Cardiac fibroblast (primary cell): ENCODE measurements around the gene TCOF1.

Experiments
- DNase-seq, 2 donors: peaks; one replicate each; pipeline versions ENCODE4 v3.0.0 to v3.0.0-alpha.2; 2010; ENCODE audit warnings: low read depth in 2 of 2
- H3K4me3 ChIP-seq, 2 donors: replicated peaks in 1 of 2; 1 replicate in 1 of 2; 2 replicates in 1 of 2; pipeline ENCODE4 v1.5.1; 2011; ENCODE audit warnings: low read depth in 2 of 2, low read length in 2 of 2, mild to moderate bottlenecking in 2 of 2, moderate library complexity in 1 of 2
- CTCF ChIP-seq: IDR thresholded peaks from one replicate; pipeline ENCODE4 v1.5.1; 2011; ENCODE audit warnings: low read depth, mild to moderate bottlenecking, low read length, inconsistent platforms

TCOF1 gene

GRCh38 chr5:150312518-150312917, 45.0 kb upstream of the TCOF1 start:
- no peak for DNase-seq
- H3K4me3 ChIP-seq, result no peak overlapping the region
- TF ChIP-seq CTCF, result no peak

GRCh38 chr5:150313501-150313900, 44.0 kb upstream of the TCOF1 start:
- H3K4me3 ChIP-seq, result no peak overlapping the region
- no peak for TF ChIP-seq CTCF

GRCh38 chr5:150313921-150314716, 43.4 kb upstream of the TCOF1 start:
- no peak for DNase-seq
- TF ChIP-seq CTCF, result no peak
- H3K4me3 ChIP-seq, result no peak overlapping the region

More at GRCh38 chr5:150313501-150313900, 44.0 kb upstream of the TCOF1 start:
- no peak for DNase-seq

GRCh38 chr5:150315245-150315644, 42.3 kb upstream of the TCOF1 start:
- no peak for DNase-seq
- H3K4me3 ChIP-seq, result no peak overlapping the region
- no peak for TF ChIP-seq CTCF

GRCh38 chr5:150316320-150316719, 41.2 kb upstream of the TCOF1 start:
- peak in 1 of 2 donors; percentile 39 for DNase-seq
- no peak for TF ChIP-seq CTCF
- no peak overlapping the region for H3K4me3 ChIP-seq

- H3K4me3 ChIP-seq, result no peak overlapping the region
- peak; percentile 82 to 96 for DNase-seq
- no peak for TF ChIP-seq CTCF
These were observed 40.2 kb upstream of the TCOF1 start for GRCh38 chr5:150317048-150318003.
